DMS 273 (cell line): Measurements from ENCODE around the gene TRIM15.
"Not testable (repeated sequence)": the region's sequence is repeated elsewhere in the genome, so short reads cannot be mapped to it uniquely, and the experiment has no call there.

Experiments used
- DNase-seq: peaks from one replicate; lab custom pipeline; 2025; ENCODE audit not compliant: unreplicated experiment; lab: John Stamatoyannopoulos, UW

Gene TRIM15

GRCh38 chr6:30196376-30196775 is 33.0 kb downstream of the TRIM15 start:
- no peak for DNase-seq

GRCh38 chr6:30198166-30199084 is 35.1 kb downstream of the TRIM15 start:
- no peak for DNase-seq

GRCh38 chr6:30200551-30201281 is 37.4 kb downstream of the TRIM15 start:
- no peak for DNase-seq

GRCh38 chr6:30202366-30202765 is 39.0 kb downstream of the TRIM15 start:
- DNase-seq: no peak

- DNase-seq: no peak
These were observed 40.8 kb downstream of the TRIM15 start for GRCh38 chr6:30204116-30204515.

- no peak for DNase-seq
These were observed 42.8 kb downstream of the TRIM15 start for GRCh38 chr6:30206152-30206551.

- no peak for DNase-seq
These were observed 43.7 kb downstream of the TRIM15 start for GRCh38 chr6:30206799-30207618.

- no peak for DNase-seq
These were observed 44.4 kb downstream of the TRIM15 start for GRCh38 chr6:30207619-30208295.

GRCh38 chr6:30211306-30211705 is 48.0 kb downstream of the TRIM15 start:
- no peak for DNase-seq

GRCh38 chr6:30211899-30212298 is 48.6 kb downstream of the TRIM15 start:
- peak; percentile 9 for DNase-seq

GRCh38 chr6:30212865-30213666 is 49.7 kb downstream of the TRIM15 start, which contains the start of gene TRIM26:
Gene TRIM26, minus strand, starts transcription at chr6:30213406. Its CDS starts 14,303 bp downstream, at chr6:30199103.
- DNase-seq: peak; percentile 99

- no peak for DNase-seq
These were observed 50.3 kb downstream of the TRIM15 start for GRCh38 chr6:30213667-30213956.

- peak; percentile 80 for DNase-seq
These were observed 50.8 kb downstream of the TRIM15 start for GRCh38 chr6:30213957-30214656.

- no peak for DNase-seq
These were observed 51.3 kb downstream of the TRIM15 start for GRCh38 chr6:30214657-30214982.

- peak; percentile 83 for DNase-seq
These were observed 52.8 kb downstream of the TRIM15 start for GRCh38 chr6:30216096-30216495.

GRCh38 chr6:30219244-30219643 is 55.9 kb downstream of the TRIM15 start:
- peak; percentile 84 for DNase-seq

GRCh38 chr6:30221395-30221794 is 58.0 kb downstream of the TRIM15 start:
- not testable (repeated sequence) for DNase-seq

- DNase-seq: not testable (repeated sequence)
These were observed 58.6 kb downstream of the TRIM15 start for GRCh38 chr6:30221956-30222355.
